K562 (cell line): ENCODE measurements around the gene BCAS1. TPM values are rescaled to one million over a fixed set of nuclear protein-coding genes. Genes with fewer than 3 reads are reported as not detected.

ENCODE experiments used
- ATAC-seq: fragments of 200-7000 bp; cut with Tn5 transposase; 3 replicates; pipeline ENCODE4 v1.9.1; 2020; ENCODE audit warnings: moderate library complexity
- BruUV-seq: library from RNA; stranded (reverse); fragments of 400-500 nt; replicated peaks from 2 replicates; lab custom pipeline; 2021; lab: Mats Ljungman, UMichigan
- CTCF ChIA-PET: fragments of 300-600 bp; formaldehyde crosslinking; extraction: SDS; loops from one replicate; lab custom pipeline; 2021; ENCODE audit warnings: low intra/inter-chr PET ratio; lab: Yijun Ruan, JAX
- POLR2A ChIA-PET: fragments of 300-600, 350-650 bp; sonication (Branson Sonifier 250); formaldehyde crosslinking; extraction: SDS; loops from one replicate; lab custom pipeline; 2021; ENCODE audit warnings: antibody characterized with exemption, inconsistent platforms; lab: Yijun Ruan, JAX
- DNase-seq, 4 experiments: peaks; one replicate each; pipeline versions ENCODE4 v3.0.0 to v3.0.0-alpha.2; 2011 to 2018; ENCODE audit warnings: low spot score in 3 of 4, mixed read lengths in 3 of 4; ENCODE audit errors: extremely low read depth in 1 of 4
- FAIRE-seq: peaks from 2 replicates; lab custom pipeline; 2011; peaks lifted over from hg19 to GRCh38; lab: Jason Lieb, UNC
- H2AFZ ChIP-seq: 2 replicates; pipeline ENCODE4 v1.6.0; 2011; ENCODE audit warnings: low read depth, low read length, control low read depth, inconsistent platforms
- H3K27ac ChIP-seq: fragments of 200-600 bp; 3 replicates; pipeline ENCODE4 v1.8.0; 2011; ENCODE audit warnings: low read depth, mild to moderate bottlenecking, control low read depth, inconsistent platforms, low read length, moderate library complexity, mixed read lengths; ENCODE audit errors: extremely low read depth
- H3K27me3 ChIP-seq, 2 experiments: fragments of 300-600 bp in 1 of 2; 2 replicates in 1 of 2; 3 replicates in 1 of 2; pipeline versions ENCODE4 v1.6.0 to v1.8.0; 2011; ENCODE audit warnings: inconsistent platforms in 2 of 2, low read length in 2 of 2, mild to moderate bottlenecking in 1 of 2, mixed read lengths in 1 of 2, moderate library complexity in 1 of 2; ENCODE audit not compliant: control insufficient read depth in 2 of 2, insufficient read depth in 2 of 2
- H3K36me3 ChIP-seq: fragments of 300-600 bp; 3 replicates; pipeline ENCODE4 v1.8.0; 2011; ENCODE audit warnings: mild to moderate bottlenecking, low read length, inconsistent platforms; ENCODE audit not compliant: control insufficient read depth, insufficient read depth
- H3K4me1 ChIP-seq, 2 experiments: fragments of 200-600 bp in 1 of 2; replicated peaks in 1 of 2; 2 replicates in 1 of 2; 3 replicates in 1 of 2; pipeline versions ENCODE4 v1.5.1 to v1.8.0; 2011; ENCODE audit warnings: inconsistent platforms in 2 of 2, low read length in 2 of 2, mild to moderate bottlenecking in 1 of 2, mixed read lengths in 1 of 2, moderate library complexity in 1 of 2; ENCODE audit not compliant: control insufficient read depth in 2 of 2, insufficient read depth in 2 of 2
- H3K4me2 ChIP-seq: 2 replicates; pipeline ENCODE4 v1.6.1; 2011; ENCODE audit warnings: low read length, control low read depth, inconsistent platforms, mixed read lengths; ENCODE audit not compliant: insufficient read depth
- H3K4me3 ChIP-seq: fragments of 200-600 bp; sonication (generic), shearing (Covaris generic); 2 replicates; pipeline ENCODE4 v1.5.1; 2016; ENCODE audit warnings: control low read depth, inconsistent platforms
- H3K79me2 ChIP-seq: fragments of 200-600 bp; 3 replicates; pipeline ENCODE4 v1.8.0; 2011; ENCODE audit warnings: low read length, inconsistent platforms; ENCODE audit not compliant: control insufficient read depth, insufficient read depth
- H3K9ac ChIP-seq, 2 experiments: 2 replicates each; pipeline versions ENCODE4 v1.6.0 to v1.6.1; 2011; ENCODE audit warnings: low read depth in 2 of 2, low read length in 2 of 2, control low read depth in 1 of 2, inconsistent platforms in 1 of 2, mild to moderate bottlenecking in 1 of 2, mixed read lengths in 1 of 2; ENCODE audit not compliant: insufficient read depth in 1 of 2
- H3K9me1 ChIP-seq: one replicate; pipeline ENCODE4 v1.6.0; 2011; ENCODE audit warnings: inconsistent platforms, mild to moderate bottlenecking, low read length, moderate library complexity; ENCODE audit not compliant: control insufficient read depth, insufficient read depth
- H3K9me3 ChIP-seq: replicated peaks from 2 replicates; pipeline ENCODE4 v1.5.1; 2011; ENCODE audit warnings: low read depth, low read length, inconsistent platforms; ENCODE audit not compliant: control insufficient read depth, insufficient read depth
- H4K20me1 ChIP-seq: replicated peaks from 2 replicates; pipeline ENCODE4 v1.6.1; 2011; ENCODE audit warnings: low read length, inconsistent platforms, mixed read lengths; ENCODE audit not compliant: control insufficient read depth, insufficient read depth
- HDAC2 ChIP-seq: fragments of 450-650 bp; IDR thresholded peaks from 2 replicates; pipeline ENCODE4 v1.6.1; 2016; ENCODE audit warnings: mild to moderate bottlenecking
- NFIC ChIP-seq: fragments of 450-650 bp; IDR thresholded peaks from 2 replicates; pipeline ENCODE4 v1.6.1; 2017; ENCODE audit warnings: mild to moderate bottlenecking, inconsistent platforms
- SNRNP70 ChIP-seq: fragments of 200-400 bp; formaldehyde crosslinking; optimal IDR thresholded peaks from 2 replicates; pipeline ENCODE3; 2017; ENCODE audit warnings: low read depth, low read length
- SOX6 ChIP-seq: fragments of 450-650 bp; IDR thresholded peaks from 2 replicates; pipeline ENCODE4 v1.6.1; 2014; ENCODE audit warnings: mild to moderate bottlenecking
- TAF1 ChIP-seq: IDR thresholded peaks from 2 replicates; pipeline ENCODE4 v1.6.1; 2011; ENCODE audit warnings: mild to moderate bottlenecking, low read length, moderate library complexity; ENCODE audit not compliant: insufficient read depth, control insufficient read depth, severe bottlenecking; ENCODE audit errors: extremely low read depth
- TAF9B ChIP-seq: fragments of 450-650 bp; IDR thresholded peaks from 2 replicates; pipeline ENCODE4 v1.6.1; 2018; ENCODE audit warnings: mild to moderate bottlenecking; ENCODE audit not compliant: partially characterized antibody
- ZBTB11 ChIP-seq, 3 experiments: fragments of 200-800 bp in 1 of 3; fragments of 250-450 bp in 1 of 3; fragments of 450-650 bp in 1 of 3; sonication (Bioruptor Pico) in 1 of 3; sonication (Bioruptor generic) in 1 of 3; formaldehyde crosslinking in 1 of 3; IDR thresholded peaks; 2 replicates each; pipeline versions ENCODE4 v1.6.1 to v1.8.0; 2016 to 2022; ENCODE audit warnings: mild to moderate bottlenecking in 2 of 3, missing genetic modification characterization in 2 of 3, missing compliant biosample characterization in 1 of 3, moderate library complexity in 1 of 3
- ZFX ChIP-seq: sonication (generic); formaldehyde crosslinking; IDR thresholded peaks from 2 replicates; pipeline ENCODE4 v1.8.0; 2022; ENCODE audit warnings: mild to moderate bottlenecking, missing genetic modification reagents, moderate library complexity
- ZNF316 ChIP-seq: fragments of 450-650 bp; IDR thresholded peaks from 2 replicates; pipeline ENCODE4 v1.6.1; 2016
- ZSCAN29 ChIP-seq: fragments of 450-650 bp; IDR thresholded peaks from 2 replicates; pipeline ENCODE4 v1.6.1; 2017
- ZSCAN32 ChIP-seq: fragments of 450-650 bp; formaldehyde crosslinking; IDR thresholded peaks from 2 replicates; pipeline ENCODE4 v1.4.0; 2020; ENCODE audit warnings: mild to moderate bottlenecking, moderate library complexity
- WGBS: fragments of 100-300 bp; shearing (Covaris generic); methylation state at CpG from one replicate; pipeline ENCODE4 v1.1.6; 2016; ENCODE audit warnings: low coverage, mixed read lengths; ENCODE audit not compliant: insufficient coverage; ENCODE audit errors: missing lambda C conversion rate; 5-methylcytosine and 5-hydroxymethylcytosine counted together
- in situ Hi-C: fragments of 300-500 bp; cut with MboI; formaldehyde crosslinking; loops from 4 replicates; pipeline ENCODE4 v1.15.0; 2018; ENCODE audit warnings: inconsistent platforms, mixed read lengths
- intact Hi-C: fragments of 100-400 bp; cut with micrococcal nuclease; formaldehyde crosslinking; loops from 2 replicates; pipeline ENCODE4 v1.14.2; 2022
- polyA plus RNA-seq, 8 experiments: library from polyadenylated mRNA; depleted of rRNA in 4 of 8; stranded (reverse) in 5 of 8; unstranded in 3 of 8; fragments of >200 nt; fragmentation: Nextera tagmentation in 2 of 8; fragmentation: Illumina TruSeq in 1 of 8; extraction: Ambion mirVana in 2 of 8; extraction: Trizol in 1 of 8; gene quantifications; 2 replicates each; pipeline versions ENCODE4 v1.2.1 to v1.2.3, GENCODE V29; 2011 to 2014; ENCODE audit warnings: inconsistent platforms in 1 of 8, missing spikeins in 1 of 8
- total RNA-seq, 7 experiments: library from RNA; depleted of rRNA in 6 of 7; stranded (reverse); fragments of >200 nt in 6 of 7; fragmentation: Illumina TruSeq in 2 of 7; extraction: Trizol in 2 of 7; gene quantifications; 2 replicates each; pipeline versions ENCODE4 v1.2.1 to v1.2.3, GENCODE V29; 2011 to 2021; ENCODE audit warnings: low replicate concordance in 1 of 7

Gene BCAS1
- total and polyA plus RNA-seq, 9 of the 15 experiments (the other 6 are each of a cell fraction or from before 2014, with no cell fraction given), result 0.18 to 2.3 (median 0.93) TPM

- no peaks in the 10 kb centered on the region for H3K9me1 ChIP-seq
- no peak overlapping the region for H3K4me2 ChIP-seq
- in situ Hi-C loops (loop anchor here (5.0 to 10.0 kb wide), 2 partner anchors 122 to 509 kb away; no protein-coding TSS in a partner anchor), intact Hi-C loops (loop anchor here (2.0 to 10.0 kb wide), 5 partner anchors 105 to 859 kb away; no protein-coding TSS in a partner anchor)
- no peaks in the 10 kb centered on the region for H3K79me2 ChIP-seq
- FAIRE-seq, result no peak
- H3K9me3 ChIP-seq, result no peaks in the 10 kb centered on the region
- no peaks in the 10 kb centered on the region for H3K36me3 ChIP-seq
- WGBS, result 64% methylated on average over 10 of the region's 11 CpGs
- no peak for ATAC-seq
- POLR2A ChIA-PET, result no interaction called here
- peaks cover 14 to 23% of the 10 kb centered on the region in 2 experiments; a peak in 4 of 5 replicates for H3K4me1 ChIP-seq
- CTCF ChIA-PET, result no interaction called here
- no peaks in the 10 kb centered on the region for H4K20me1 ChIP-seq
- no peak overlapping the region for H3K4me3 ChIP-seq
- H3K27ac ChIP-seq, result no peak overlapping the region
- no TSS peak for BruUV-seq
- no peak for DNase-seq
- TF ChIP-seq ZNF316, result no peak
- no peak for TF ChIP-seq ZSCAN32 (CRISPR knock-in tag)
- no peak for TF ChIP-seq ZSCAN29
- TF ChIP-seq NFIC, result 0 out of 2 replicates have a peak, but pooled peaks have one; percentile 0
- TF ChIP-seq TAF9B, result no peak
- TF ChIP-seq SOX6, result no peak
- TF ChIP-seq TAF1, result no peak
- no peak for TF ChIP-seq SNRNP70
- no peak for TF ChIP-seq ZFX
- no peak for TF ChIP-seq HDAC2
- peak in 1 of 3 experiments; percentile 50; a peak in 1 of 6 replicates for TF ChIP-seq ZBTB11 (CRISPR knock-in tag; IDR thresholded peaks at IDR 0.05)
- no peaks in the 10 kb centered on the region for H3K27me3 ChIP-seq
- H2AFZ ChIP-seq, result no peak overlapping the region
- peak overlapping the region in 1 of 2 experiments; percentile 29; a peak in 1 of 4 replicates for H3K9ac ChIP-seq
Measured at GRCh38 chr20:54063992-54064676, 6.3 kb downstream of the BCAS1 start.
